ENCODE measurements around the gene HEATR9. TPM values are rescaled to one million over a fixed set of nuclear protein-coding genes. Genes with fewer than 3 reads are reported as not detected.

Gene HEATR9
- total RNA-seq, 1 experiment from 2014 or later, result not detected

- BruUV-seq (replicated peaks), result no TSS peak
- H3K4me1 Mint-ChIP-seq (ENCODE audit: insufficient read depth, unreplicated experiment), result peaks cover 17% of the 10 kb centered on the region
- no peak overlapping the region for H3K27ac Mint-ChIP-seq (ENCODE audit: low read depth, unreplicated experiment)
Observed at GRCh38 chr17:35903451-35903850, 34.8 kb upstream of the HEATR9 start.

GRCh38 chr17:35901631-35902175, 33.0 kb upstream of the HEATR9 start:
- H3K4me3 Mint-ChIP-seq (ENCODE audit: unreplicated experiment), result no peak overlapping the region
- no TSS peak for BruUV-seq (replicated peaks)
- TF ChIP-seq CTCF (IDR thresholded peaks at IDR 0.05; ENCODE audit: unreplicated experiment), result no peak
- POLR2A ChIA-PET, result interaction anchor here (0.6 kb wide), 1 partner anchor 1644 kb away, joined by 3 read pairs; no protein-coding TSS in a partner anchor
- no peaks in the 10 kb centered on the region for H3K27me3 Mint-ChIP-seq (ENCODE audit: insufficient read depth, unreplicated experiment)
- H3K4me1 Mint-ChIP-seq (ENCODE audit: insufficient read depth, unreplicated experiment), result peaks cover 17% of the 10 kb centered on the region
- CTCF ChIA-PET, result interaction anchor here (0.6 kb wide), 1 partner anchor 25 kb away, joined by 4 read pairs; no protein-coding TSS in a partner anchor
- no peaks in the 10 kb centered on the region for H3K36me3 Mint-ChIP-seq (ENCODE audit: insufficient read depth, unreplicated experiment)
- H3K9me3 Mint-ChIP-seq (ENCODE audit: unreplicated experiment), result no peaks in the 10 kb centered on the region
- DNase-seq (ENCODE audit: unreplicated experiment), result no peak
- no peak overlapping the region for H3K27ac Mint-ChIP-seq (ENCODE audit: low read depth, unreplicated experiment)
- intact Hi-C loops (cut with micrococcal nuclease), result no loop called here

More at GRCh38 chr17:35903451-35903850, 34.8 kb upstream of the HEATR9 start:
- no peak for TF ChIP-seq CTCF (IDR thresholded peaks at IDR 0.05; ENCODE audit: unreplicated experiment)
- no peak overlapping the region for H3K4me3 Mint-ChIP-seq (ENCODE audit: unreplicated experiment)
- CTCF ChIA-PET, result no interaction called here
- no peaks in the 10 kb centered on the region for H3K36me3 Mint-ChIP-seq (ENCODE audit: insufficient read depth, unreplicated experiment)
- intact Hi-C loops (cut with micrococcal nuclease), result no loop called here
- H3K9me3 Mint-ChIP-seq (ENCODE audit: unreplicated experiment), result no peaks in the 10 kb centered on the region
- H3K27me3 Mint-ChIP-seq (ENCODE audit: insufficient read depth, unreplicated experiment), result no peaks in the 10 kb centered on the region
- DNase-seq (ENCODE audit: unreplicated experiment), result no peak
- POLR2A ChIA-PET, result no interaction called here

GRCh38 chr17:35900708-35901480, 32.2 kb upstream of the HEATR9 start:
- TF ChIP-seq CTCF (IDR thresholded peaks at IDR 0.05; ENCODE audit: unreplicated experiment), result no peak
- no TSS peak for BruUV-seq (replicated peaks)
- Mint-ChIP-seq H3K27ac (ENCODE audit: low read depth, unreplicated experiment) (no peak overlapping the region), H3K36me3 (ENCODE audit: insufficient read depth, unreplicated experiment) (no peaks in the 10 kb centered on the region), H3K27me3 (ENCODE audit: insufficient read depth, unreplicated experiment) (no peaks in the 10 kb centered on the region), H3K4me1 (ENCODE audit: insufficient read depth, unreplicated experiment) (peaks cover 17% of the 10 kb centered on the region), H3K4me3 (ENCODE audit: unreplicated experiment) (no peak overlapping the region), H3K9me3 (ENCODE audit: unreplicated experiment) (no peaks in the 10 kb centered on the region)
- intact Hi-C loops (cut with micrococcal nuclease), result no loop called here
- ChIA-PET POLR2A (interaction anchor here (0.6 to 1.4 kb wide), 4 partner anchors 13 to 569 kb away, joined by 3 to 4 read pairs (median 4); no protein-coding TSS in a partner anchor), CTCF (interaction anchor here (0.7 to 0.9 kb wide), 2 partner anchors 10 to 36 kb away, joined by 3 read pairs; no protein-coding TSS in a partner anchor)
- DNase-seq (ENCODE audit: unreplicated experiment), result peak; percentile 15

DNA sequence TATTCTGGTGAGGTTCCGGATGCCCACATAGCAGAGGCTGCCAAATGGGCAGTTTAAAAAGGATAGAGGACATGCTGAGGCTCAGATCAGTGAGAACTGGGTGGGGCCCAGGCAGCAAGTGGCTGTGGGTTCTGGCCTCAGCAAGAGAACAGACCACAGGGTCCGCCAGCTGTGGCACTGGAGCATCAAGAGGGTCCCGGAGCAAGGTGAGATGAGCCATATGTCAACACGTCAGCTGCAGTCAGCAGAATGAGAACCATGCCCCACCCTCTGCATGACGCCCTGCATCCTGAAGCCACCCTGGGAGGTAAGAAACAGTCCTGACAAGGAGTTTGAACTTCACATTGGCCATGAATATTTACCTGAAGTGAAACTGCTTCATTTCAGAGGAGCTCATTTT, 31.6 kb upstream of the HEATR9 start:
- no peak for DNase-seq (ENCODE audit: unreplicated experiment)
- Mint-ChIP-seq H3K4me1 (ENCODE audit: insufficient read depth, unreplicated experiment) (peaks cover 17% of the 10 kb centered on the region), H3K4me3 (ENCODE audit: unreplicated experiment) (no peak overlapping the region), H3K36me3 (ENCODE audit: insufficient read depth, unreplicated experiment) (no peaks in the 10 kb centered on the region), H3K9me3 (ENCODE audit: unreplicated experiment) (no peaks in the 10 kb centered on the region), H3K27me3 (ENCODE audit: insufficient read depth, unreplicated experiment) (no peaks in the 10 kb centered on the region), H3K27ac (ENCODE audit: low read depth, unreplicated experiment) (no peak overlapping the region)
- CTCF ChIA-PET, result interaction anchor here (0.7 to 0.9 kb wide), 2 partner anchors 11 to 36 kb away, joined by 3 read pairs; no protein-coding TSS in a partner anchor
- no peak for TF ChIP-seq CTCF (IDR thresholded peaks at IDR 0.05; ENCODE audit: unreplicated experiment)
- intact Hi-C loops (cut with micrococcal nuclease), result no loop called here
- BruUV-seq (replicated peaks), result no TSS peak
- POLR2A ChIA-PET, result interaction anchor here (0.6 to 1.4 kb wide), 3 partner anchors 14 to 569 kb away, joined by 3 to 4 read pairs (median 4); no protein-coding TSS in a partner anchor
